ENCODE measurements around the gene TNRC6C. TPM values are rescaled to one million over a fixed set of nuclear protein-coding genes. Genes with fewer than 3 reads are reported as not detected.
"Not testable (repeated sequence)": the region's sequence is repeated elsewhere in the genome, so short reads cannot be mapped to it uniquely, and the experiment has no call there.

TNRC6C gene
- total RNA-seq, 1 donor from 2014 or later = 13.1 TPM

DNA sequence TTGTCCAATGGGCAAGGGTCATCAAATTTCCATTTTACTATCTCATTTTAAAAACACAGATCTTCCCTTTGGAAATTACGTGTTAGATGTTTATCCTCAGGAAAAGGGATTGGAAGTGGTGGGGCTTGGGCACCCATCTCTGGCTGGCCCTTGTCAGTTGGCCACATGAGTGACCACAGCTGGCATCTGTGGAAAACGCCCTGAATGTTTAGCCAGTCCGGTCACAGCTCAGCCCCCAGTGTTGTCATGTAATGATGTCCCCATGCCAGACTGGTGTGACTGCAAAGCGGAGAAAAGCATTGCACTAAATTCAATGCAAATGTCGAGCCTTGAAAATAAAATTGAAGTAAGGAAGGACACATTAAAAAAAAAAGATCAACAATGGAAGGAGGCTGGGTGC lies 117.0 kb downstream of the TNRC6C start:
- H3K9me3 Mint-ChIP-seq (ENCODE audit: unreplicated experiment) = no peaks in the 10 kb centered on the region
- peaks cover 19% of the 10 kb centered on the region for H3K36me3 Mint-ChIP-seq (ENCODE audit: low read depth, unreplicated experiment)
- no peak overlapping the region for H3K27ac Mint-ChIP-seq (ENCODE audit: unreplicated experiment)
- no peak overlapping the region for H3K4me3 Mint-ChIP-seq (ENCODE audit: unreplicated experiment)
- TF ChIP-seq, protein P1, sequence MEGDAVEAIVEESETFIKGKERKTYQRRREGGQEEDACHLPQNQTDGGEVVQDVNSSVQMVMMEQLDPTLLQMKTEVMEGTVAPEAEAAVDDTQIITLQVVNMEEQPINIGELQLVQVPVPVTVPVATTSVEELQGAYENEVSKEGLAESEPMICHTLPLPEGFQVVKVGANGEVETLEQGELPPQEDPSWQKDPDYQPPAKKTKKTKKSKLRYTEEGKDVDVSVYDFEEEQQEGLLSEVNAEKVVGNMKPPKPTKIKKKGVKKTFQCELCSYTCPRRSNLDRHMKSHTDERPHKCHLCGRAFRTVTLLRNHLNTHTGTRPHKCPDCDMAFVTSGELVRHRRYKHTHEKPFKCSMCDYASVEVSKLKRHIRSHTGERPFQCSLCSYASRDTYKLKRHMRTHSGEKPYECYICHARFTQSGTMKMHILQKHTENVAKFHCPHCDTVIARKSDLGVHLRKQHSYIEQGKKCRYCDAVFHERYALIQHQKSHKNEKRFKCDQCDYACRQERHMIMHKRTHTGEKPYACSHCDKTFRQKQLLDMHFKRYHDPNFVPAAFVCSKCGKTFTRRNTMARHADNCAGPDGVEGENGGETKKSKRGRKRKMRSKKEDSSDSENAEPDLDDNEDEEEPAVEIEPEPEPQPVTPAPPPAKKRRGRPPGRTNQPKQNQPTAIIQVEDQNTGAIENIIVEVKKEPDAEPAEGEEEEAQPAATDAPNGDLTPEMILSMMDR (IDR thresholded peaks at IDR 0.05; ENCODE audit: unreplicated experiment) = no peak
- H3K27me3 Mint-ChIP-seq (ENCODE audit: unreplicated experiment) = no peaks in the 10 kb centered on the region
- H3K4me1 Mint-ChIP-seq (ENCODE audit: unreplicated experiment) = peaks cover under 1% of the 10 kb centered on the region
- no peak for DNase-seq (ENCODE audit: low spot score)

DNA sequence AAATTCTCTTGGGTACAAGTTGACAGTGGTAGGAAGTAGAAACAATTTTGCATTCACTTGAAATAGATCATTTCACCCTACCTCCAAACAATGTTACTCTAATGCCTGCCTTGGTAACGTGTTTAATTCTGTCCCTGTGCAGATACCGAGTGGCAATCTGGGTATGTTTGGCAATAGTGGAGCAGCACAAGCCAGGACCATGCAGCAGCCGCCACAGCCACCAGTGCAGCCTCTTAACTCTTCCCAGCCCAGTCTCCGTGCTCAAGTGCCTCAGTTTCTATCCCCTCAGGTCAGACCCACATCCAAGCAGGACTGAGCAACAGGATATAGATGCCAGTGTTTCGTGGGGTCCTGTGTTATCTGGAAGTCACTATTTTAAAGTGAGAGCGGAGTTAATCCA lies 120.8 kb downstream of the TNRC6C start:
- Mint-ChIP-seq H3K36me3 (ENCODE audit: low read depth, unreplicated experiment) (peaks cover 7% of the 10 kb centered on the region), H3K9me3 (ENCODE audit: unreplicated experiment) (no peaks in the 10 kb centered on the region), H3K4me1 (ENCODE audit: unreplicated experiment) (no peaks in the 10 kb centered on the region), H3K27ac (ENCODE audit: unreplicated experiment) (no peak overlapping the region), H3K27me3 (ENCODE audit: unreplicated experiment) (no peaks in the 10 kb centered on the region), H3K4me3 (ENCODE audit: unreplicated experiment) (no peak overlapping the region)
- TF ChIP-seq, protein P1 (IDR thresholded peaks at IDR 0.05; ENCODE audit: unreplicated experiment) = no peak
- no peak for DNase-seq (ENCODE audit: low spot score)

GRCh38 chr17:78081551-78081950 lies 123.0 kb downstream of the TNRC6C start:
- H3K36me3 Mint-ChIP-seq (ENCODE audit: low read depth, unreplicated experiment) = peaks cover 1% of the 10 kb centered on the region
- no peak overlapping the region for H3K27ac Mint-ChIP-seq (ENCODE audit: unreplicated experiment)
- H3K4me1 Mint-ChIP-seq (ENCODE audit: unreplicated experiment) = no peaks in the 10 kb centered on the region
- H3K27me3 Mint-ChIP-seq (ENCODE audit: unreplicated experiment) = peaks cover 2% of the 10 kb centered on the region
- no peaks in the 10 kb centered on the region for H3K9me3 Mint-ChIP-seq (ENCODE audit: unreplicated experiment)
- TF ChIP-seq, protein P1 (IDR thresholded peaks at IDR 0.05; ENCODE audit: unreplicated experiment) = no peak
- no peak overlapping the region for H3K4me3 Mint-ChIP-seq (ENCODE audit: unreplicated experiment)
- DNase-seq (ENCODE audit: low spot score) = no peak

GRCh38 chr17:78082355-78082872 lies 123.9 kb downstream of the TNRC6C start:
- H3K27ac Mint-ChIP-seq (ENCODE audit: unreplicated experiment); H3K4me1 Mint-ChIP-seq (ENCODE audit: unreplicated experiment); H3K36me3 Mint-ChIP-seq (ENCODE audit: low read depth, unreplicated experiment); DNase-seq (ENCODE audit: low spot score); H3K27me3 Mint-ChIP-seq (ENCODE audit: unreplicated experiment); H3K9me3 Mint-ChIP-seq (ENCODE audit: unreplicated experiment); H3K4me3 Mint-ChIP-seq (ENCODE audit: unreplicated experiment): not testable (repeated sequence)

GRCh38 chr17:78082988-78083387 lies 124.5 kb downstream of the TNRC6C start:
- H3K4me3 Mint-ChIP-seq (ENCODE audit: unreplicated experiment) = no peak overlapping the region
- no peaks in the 10 kb centered on the region for H3K4me1 Mint-ChIP-seq (ENCODE audit: unreplicated experiment)
- no peak overlapping the region for H3K27ac Mint-ChIP-seq (ENCODE audit: unreplicated experiment)
- H3K36me3 Mint-ChIP-seq (ENCODE audit: low read depth, unreplicated experiment) = peaks cover 6% of the 10 kb centered on the region
- peaks cover 2% of the 10 kb centered on the region for H3K27me3 Mint-ChIP-seq (ENCODE audit: unreplicated experiment)
- DNase-seq (ENCODE audit: low spot score) = no peak
- no peaks in the 10 kb centered on the region for H3K9me3 Mint-ChIP-seq (ENCODE audit: unreplicated experiment)
- TF ChIP-seq, protein P1 (IDR thresholded peaks at IDR 0.05; ENCODE audit: unreplicated experiment) = no peak
